Left lung (tissue), 10 donors: ENCODE measurements around the gene NAT14. TPM values are rescaled to one million over a fixed set of nuclear protein-coding genes. Genes with fewer than 3 reads are reported as not detected.

Experiments used
- ATAC-seq: fragments of 200-7000 bp; cut with Tn5 transposase; one replicate; pipeline ENCODE4 v1.9.1; 2020; ENCODE audit warnings: moderate library complexity
- DNase-seq, 4 donors: peaks; one replicate each; pipeline ENCODE4 v3.0.0-alpha.2; 2013 to 2020
- H3K27ac ChIP-seq, 2 donors: fragments of 200-600 bp; sonication (generic) in 1 of 2; one replicate each; pipeline versions ENCODE4 v1.5.0 to v1.8.0; 2020 to 2021
- H3K27me3 ChIP-seq, 2 donors: fragments of 200-600 bp; sonication (generic) in 1 of 2; one replicate each; pipeline versions ENCODE4 v1.5.0 to v1.8.0; 2020 to 2021
- H3K36me3 ChIP-seq, 2 donors: fragments of 200-600 bp; sonication (generic) in 1 of 2; one replicate each; pipeline versions ENCODE4 v1.5.0 to v1.8.0; 2020 to 2021
- H3K4me1 ChIP-seq, 2 donors: fragments of 200-600 bp; one replicate each; pipeline ENCODE4 v1.8.0; 2021
- H3K4me3 ChIP-seq, 2 donors: fragments of 200-600 bp; sonication (generic) in 1 of 2; one replicate each; pipeline versions ENCODE4 v1.5.0 to v1.8.0; 2020 to 2021; ENCODE audit warnings: mild to moderate bottlenecking in 1 of 2
- H3K9me3 ChIP-seq, 2 donors: fragments of 200-600 bp; sonication (generic) in 1 of 2; one replicate each; pipeline versions ENCODE4 v1.5.0 to v1.8.0; 2020 to 2021
- intact Hi-C, 2 donors: fragments of 100-400 bp; cut with DNase I; formaldehyde crosslinking; loops; one replicate each; pipeline versions ENCODE4 v1.11.2 to v1.14.2; 2022
- polyA plus RNA-seq, 6 donors: library from polyadenylated mRNA; unstranded; fragments of 120-200 nt; gene quantifications; one replicate each; pipeline ENCODE4 v1.2.1, GENCODE V29; 2013; ENCODE audit not compliant: insufficient read length in 6 of 6
- total RNA-seq, 2 donors: library from RNA; stranded (reverse); fragmentation: NEBNext Ultra II Directional; extraction: Animal tissue kit (Norgen Biotek cat#: 25700); gene quantifications; one replicate each; pipeline ENCODE4 v1.2.1, GENCODE V29; 2021
- TF ChIP-seq, protein P1 (sequence below), 2 donors: fragments of 200-600 bp; sonication (generic) in 1 of 2; IDR thresholded peaks; one replicate each; pipeline versions ENCODE4 v1.5.0 to v1.8.0; 2021; ENCODE audit warnings: antibody characterized with exemption in 2 of 2
- donor health status: DM: no; HTN: yes; CAD: no.
- donor health status: DM: no; HTN: no; CAD: no.

The NAT14 gene
- total and polyA plus RNA-seq, 8 donors: 22.9 to 46.6 (median 38.2) TPM

DNA sequence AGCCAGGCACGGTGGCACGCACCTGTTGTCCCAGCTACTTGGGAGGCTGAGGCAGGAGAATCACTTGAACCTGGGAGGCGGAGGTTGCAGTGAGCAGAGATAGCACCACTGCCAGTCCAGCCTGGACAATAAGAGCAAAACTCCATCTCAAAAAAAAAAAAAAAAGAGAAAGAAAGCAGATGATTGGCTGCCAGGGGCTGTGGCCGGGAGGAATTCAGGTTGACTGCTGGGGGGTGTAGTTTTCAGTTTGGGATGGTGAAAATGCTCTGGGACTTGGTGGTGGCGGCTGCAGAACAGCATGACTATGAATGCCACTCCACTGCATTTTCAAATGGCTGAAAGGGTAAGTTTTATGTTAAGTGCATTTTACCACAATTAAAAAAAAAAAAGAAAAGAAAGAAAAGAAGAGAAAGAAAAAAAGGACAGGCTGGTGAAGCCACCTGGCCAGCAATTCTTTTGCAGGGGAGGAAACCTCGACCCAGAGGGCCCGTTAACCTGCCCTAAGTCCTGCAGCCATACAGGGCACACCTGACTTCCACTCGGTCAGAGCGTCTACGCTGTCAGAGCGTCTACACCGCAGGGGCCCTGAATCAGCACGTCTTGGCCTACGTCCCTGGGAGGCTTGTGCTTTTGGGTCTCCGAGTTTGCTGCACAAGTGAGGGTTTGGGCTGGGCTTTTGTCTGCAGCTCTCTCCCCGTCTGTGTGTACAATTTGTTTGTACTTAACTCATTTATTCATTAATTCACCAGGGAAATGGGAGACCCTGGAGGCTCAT is 27.1 kb upstream of the NAT14 start:
- no peak for ATAC-seq

DNA sequence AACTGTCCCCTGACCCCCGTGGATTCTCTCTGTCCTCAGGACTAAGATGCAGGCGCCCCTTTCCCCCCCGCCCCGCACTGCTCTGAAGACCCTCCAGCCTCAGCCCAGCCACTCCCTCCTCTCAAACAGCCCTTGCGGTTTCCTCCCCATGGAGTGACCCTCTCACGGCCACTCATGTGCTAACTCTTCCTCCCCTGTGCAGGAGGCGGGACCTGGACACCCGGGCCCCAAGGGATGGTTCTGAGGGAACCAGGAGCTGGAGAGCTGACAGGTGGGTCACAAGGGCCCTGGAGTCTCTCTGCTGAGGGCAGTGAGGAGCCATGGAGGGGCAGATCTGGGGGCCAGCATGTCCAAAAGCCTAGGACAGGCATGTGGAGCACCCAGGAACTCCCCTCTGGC is 25.4 kb upstream of the NAT14 start:
- no peak for ATAC-seq
- Histone ChIP-seq H3K9me3 (no peaks in the 10 kb centered on the region), H3K36me3 (peaks cover 0 to 8% of the 10 kb centered on the region in 2 donors), H3K27me3 (no peaks in the 10 kb centered on the region), H3K4me3 (peak overlapping the region in 1 of 2 donors; percentile 66), H3K4me1 (peaks cover 6 to 23% of the 10 kb centered on the region in 2 donors), H3K27ac (no peak overlapping the region)
- TF ChIP-seq, protein P1, sequence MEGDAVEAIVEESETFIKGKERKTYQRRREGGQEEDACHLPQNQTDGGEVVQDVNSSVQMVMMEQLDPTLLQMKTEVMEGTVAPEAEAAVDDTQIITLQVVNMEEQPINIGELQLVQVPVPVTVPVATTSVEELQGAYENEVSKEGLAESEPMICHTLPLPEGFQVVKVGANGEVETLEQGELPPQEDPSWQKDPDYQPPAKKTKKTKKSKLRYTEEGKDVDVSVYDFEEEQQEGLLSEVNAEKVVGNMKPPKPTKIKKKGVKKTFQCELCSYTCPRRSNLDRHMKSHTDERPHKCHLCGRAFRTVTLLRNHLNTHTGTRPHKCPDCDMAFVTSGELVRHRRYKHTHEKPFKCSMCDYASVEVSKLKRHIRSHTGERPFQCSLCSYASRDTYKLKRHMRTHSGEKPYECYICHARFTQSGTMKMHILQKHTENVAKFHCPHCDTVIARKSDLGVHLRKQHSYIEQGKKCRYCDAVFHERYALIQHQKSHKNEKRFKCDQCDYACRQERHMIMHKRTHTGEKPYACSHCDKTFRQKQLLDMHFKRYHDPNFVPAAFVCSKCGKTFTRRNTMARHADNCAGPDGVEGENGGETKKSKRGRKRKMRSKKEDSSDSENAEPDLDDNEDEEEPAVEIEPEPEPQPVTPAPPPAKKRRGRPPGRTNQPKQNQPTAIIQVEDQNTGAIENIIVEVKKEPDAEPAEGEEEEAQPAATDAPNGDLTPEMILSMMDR (IDR thresholded peaks at IDR 0.05): no peak
- DNase-seq: no peak
- intact Hi-C loops: no loop called here

More for the DNA sequence above, 27.1 kb upstream of the NAT14 start:
- TF ChIP-seq, protein P1 (IDR thresholded peaks at IDR 0.05): no peak
- Histone ChIP-seq H3K27ac (no peak overlapping the region), H3K4me3 (no peak overlapping the region), H3K36me3 (peaks cover 0 to 8% of the 10 kb centered on the region in 2 donors), H3K9me3 (no peaks in the 10 kb centered on the region), H3K4me1 (peaks cover 6 to 23% of the 10 kb centered on the region in 2 donors), H3K27me3 (peaks cover 2 to 3% of the 10 kb centered on the region in 2 donors)
- DNase-seq: no peak
- intact Hi-C loops: no loop called here

DNA sequence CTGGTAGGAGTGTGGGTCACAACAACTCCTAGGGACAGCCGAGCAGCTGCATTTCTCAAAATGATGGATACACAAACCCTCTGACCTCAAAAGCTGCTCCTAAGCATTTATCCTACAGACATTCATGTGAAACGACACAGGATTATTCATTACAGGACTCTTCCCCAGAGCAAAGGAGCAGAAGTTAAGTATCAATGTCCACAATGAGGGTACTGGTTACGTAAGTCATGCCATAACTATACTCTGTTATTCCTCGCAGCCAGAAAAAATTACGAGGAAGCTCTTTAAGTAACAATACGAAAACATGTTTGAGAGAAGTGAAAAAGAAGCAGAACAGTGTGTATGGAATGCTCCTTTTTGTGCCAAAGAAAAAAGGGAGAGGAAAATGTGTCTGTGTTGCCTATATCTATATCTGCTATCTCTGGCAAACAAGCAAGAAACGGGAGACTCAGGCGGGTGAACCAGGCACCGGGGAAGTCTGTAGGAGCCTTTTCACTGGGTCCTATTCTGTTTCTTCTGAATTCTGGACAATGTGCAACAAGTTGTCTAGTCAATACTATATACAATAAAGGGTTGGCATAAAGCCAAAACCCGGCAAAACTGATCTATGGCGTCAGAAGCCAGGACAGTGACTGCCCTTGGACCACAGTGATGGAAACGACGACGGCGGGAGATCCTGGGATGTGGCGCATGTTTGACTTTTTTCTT is 24.9 kb upstream of the NAT14 start:
- no peaks in the 10 kb centered on the region for H3K9me3 ChIP-seq
- ATAC-seq: no peak
- peak overlapping the region; percentile 81 to 85 for H3K27ac ChIP-seq
- intact Hi-C loops: no loop called here
- no peaks in the 10 kb centered on the region for H3K27me3 ChIP-seq
- peaks cover 0 to 6% of the 10 kb centered on the region in 2 donors for H3K36me3 ChIP-seq
- peak overlapping the region in 1 of 2 donors; percentile 66 for H3K4me3 ChIP-seq
- peaks cover 6 to 23% of the 10 kb centered on the region in 2 donors for H3K4me1 ChIP-seq
- DNase-seq: peak in 2 of 4 donors; percentile 46 to 48
- TF ChIP-seq, protein P1 (IDR thresholded peaks at IDR 0.05): no peak

DNA sequence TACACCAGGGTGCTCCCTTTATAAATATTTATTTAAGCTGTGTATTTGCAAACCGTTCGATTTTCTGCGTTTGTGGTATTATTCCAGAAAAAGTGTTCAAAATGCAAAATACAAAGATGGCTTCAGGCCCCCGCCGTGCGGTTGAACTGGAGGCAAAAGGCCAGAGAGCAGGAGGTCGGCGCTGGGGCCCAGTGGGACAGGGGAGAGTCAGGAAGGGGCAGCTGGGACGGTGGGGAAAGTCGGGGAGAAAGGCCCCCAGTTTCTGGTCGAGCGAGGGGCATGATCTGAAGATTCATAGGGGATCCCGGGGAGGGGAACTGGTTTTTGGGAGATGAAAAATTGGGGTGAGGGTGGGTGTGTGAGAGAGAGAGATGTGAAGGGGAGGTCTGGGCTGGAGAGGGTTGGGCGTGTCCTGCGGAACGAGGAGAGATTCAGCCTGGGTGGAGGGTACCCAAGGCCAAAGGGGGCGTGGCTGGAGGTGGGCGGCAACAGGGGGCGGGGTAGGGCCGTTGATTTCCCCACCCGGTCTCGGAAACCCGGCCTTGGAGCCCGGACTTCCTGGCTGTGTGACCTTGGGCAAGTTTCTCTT is 24.2 kb upstream of the NAT14 start:
- peak overlapping the region; percentile 81 to 85 for H3K27ac ChIP-seq
- DNase-seq: peak in 3 of 4 donors; percentile 76 to 91 (median 83)
- peaks cover 6 to 23% of the 10 kb centered on the region in 2 donors for H3K4me1 ChIP-seq
- no peaks in the 10 kb centered on the region for H3K9me3 ChIP-seq
- intact Hi-C loops: no loop called here
- H3K27me3 ChIP-seq: no peaks in the 10 kb centered on the region
- ATAC-seq: peak; percentile 63
- H3K4me3 ChIP-seq: peak overlapping the region; percentile 66 to 93
- no peaks in the 10 kb centered on the region for H3K36me3 ChIP-seq
- TF ChIP-seq, protein P1 (IDR thresholded peaks at IDR 0.05): no peak
